ENCODE measurements around the gene RASA3. TPM values are rescaled to one million over a fixed set of nuclear protein-coding genes. Genes with fewer than 3 reads are reported as not detected.

RASA3 gene
- total RNA-seq, 4 donors from 2014 or later, result 28.1 to 73.4 (median 56.8) TPM

DNA sequence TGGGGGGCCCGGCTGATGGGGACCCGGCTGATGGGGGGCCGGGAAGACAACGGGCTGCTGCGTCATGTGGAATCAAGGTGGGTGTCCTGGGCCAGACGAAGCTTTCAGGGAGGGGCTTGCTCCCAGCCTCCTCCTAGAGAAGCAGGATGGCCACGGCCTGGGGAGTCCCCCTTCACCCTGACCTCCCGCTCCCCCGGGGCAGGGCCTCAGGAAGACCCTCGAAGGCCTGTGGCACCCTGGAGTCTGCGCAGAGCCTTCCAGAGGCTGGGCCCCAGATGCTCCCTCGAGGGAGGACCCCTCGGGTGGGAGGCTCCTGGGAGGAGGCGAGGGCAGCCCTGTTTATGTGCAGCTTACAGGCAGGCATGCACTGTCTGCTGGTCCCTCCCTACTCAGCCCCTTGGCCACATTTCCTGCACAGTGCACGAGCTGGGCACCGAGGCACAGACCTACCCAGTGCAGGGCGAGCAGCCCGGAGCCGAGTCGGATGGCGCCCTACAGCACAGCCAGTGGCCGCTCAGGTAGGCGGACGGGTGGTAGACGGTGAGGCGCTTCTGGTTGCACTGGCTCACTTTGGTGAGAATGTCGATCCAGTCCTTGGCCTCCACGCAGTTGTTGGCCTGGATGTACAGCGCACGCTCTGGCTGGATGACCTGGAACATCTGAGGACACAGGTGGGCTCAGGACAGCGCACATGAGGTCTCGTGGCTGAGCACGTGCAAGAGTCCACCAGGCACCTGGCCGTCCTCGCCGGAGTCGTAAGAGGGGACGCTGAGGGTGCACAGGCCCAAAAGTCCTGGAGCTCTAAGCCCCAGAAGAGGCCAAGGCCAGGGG, 136.1 kb downstream of the RASA3 start:
- ATAC-seq (ENCODE audit: low FRiP score), result no peak
- TF ChIP-seq, protein P1, sequence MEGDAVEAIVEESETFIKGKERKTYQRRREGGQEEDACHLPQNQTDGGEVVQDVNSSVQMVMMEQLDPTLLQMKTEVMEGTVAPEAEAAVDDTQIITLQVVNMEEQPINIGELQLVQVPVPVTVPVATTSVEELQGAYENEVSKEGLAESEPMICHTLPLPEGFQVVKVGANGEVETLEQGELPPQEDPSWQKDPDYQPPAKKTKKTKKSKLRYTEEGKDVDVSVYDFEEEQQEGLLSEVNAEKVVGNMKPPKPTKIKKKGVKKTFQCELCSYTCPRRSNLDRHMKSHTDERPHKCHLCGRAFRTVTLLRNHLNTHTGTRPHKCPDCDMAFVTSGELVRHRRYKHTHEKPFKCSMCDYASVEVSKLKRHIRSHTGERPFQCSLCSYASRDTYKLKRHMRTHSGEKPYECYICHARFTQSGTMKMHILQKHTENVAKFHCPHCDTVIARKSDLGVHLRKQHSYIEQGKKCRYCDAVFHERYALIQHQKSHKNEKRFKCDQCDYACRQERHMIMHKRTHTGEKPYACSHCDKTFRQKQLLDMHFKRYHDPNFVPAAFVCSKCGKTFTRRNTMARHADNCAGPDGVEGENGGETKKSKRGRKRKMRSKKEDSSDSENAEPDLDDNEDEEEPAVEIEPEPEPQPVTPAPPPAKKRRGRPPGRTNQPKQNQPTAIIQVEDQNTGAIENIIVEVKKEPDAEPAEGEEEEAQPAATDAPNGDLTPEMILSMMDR (IDR thresholded peaks at IDR 0.05), result no peak
- DNase-seq (ENCODE audit: low spot score), result no peak

DNA sequence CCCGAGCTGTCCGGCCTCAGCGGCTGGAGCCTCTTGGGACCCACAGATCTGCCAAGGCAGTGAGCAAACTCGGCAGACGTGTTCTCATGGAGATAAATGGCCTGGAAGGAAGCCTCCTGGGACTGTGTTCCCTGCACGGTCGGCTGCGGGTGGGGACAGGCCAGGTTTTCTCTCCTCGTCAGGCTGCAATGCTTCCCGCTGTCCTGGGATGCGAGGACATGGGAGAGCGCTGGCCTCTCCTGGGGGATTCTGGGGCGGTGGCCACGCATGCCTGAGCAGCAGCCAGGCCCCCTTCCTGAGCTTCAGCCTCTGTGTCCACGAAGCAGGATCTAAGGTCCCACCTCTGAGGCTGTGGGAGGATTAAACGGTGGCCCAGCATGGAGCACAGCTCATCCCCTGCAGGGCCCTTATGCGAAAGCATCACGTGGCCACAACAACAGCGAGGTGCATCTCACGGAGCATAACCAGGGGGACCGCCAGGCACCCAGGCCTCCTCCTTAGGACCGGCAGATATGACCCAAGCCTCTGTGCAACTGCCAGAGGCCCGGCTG, 137.3 kb downstream of the RASA3 start:
- ATAC-seq (ENCODE audit: low FRiP score), result no peak
- TF ChIP-seq, protein P1 (IDR thresholded peaks at IDR 0.05), result no peak

DNA sequence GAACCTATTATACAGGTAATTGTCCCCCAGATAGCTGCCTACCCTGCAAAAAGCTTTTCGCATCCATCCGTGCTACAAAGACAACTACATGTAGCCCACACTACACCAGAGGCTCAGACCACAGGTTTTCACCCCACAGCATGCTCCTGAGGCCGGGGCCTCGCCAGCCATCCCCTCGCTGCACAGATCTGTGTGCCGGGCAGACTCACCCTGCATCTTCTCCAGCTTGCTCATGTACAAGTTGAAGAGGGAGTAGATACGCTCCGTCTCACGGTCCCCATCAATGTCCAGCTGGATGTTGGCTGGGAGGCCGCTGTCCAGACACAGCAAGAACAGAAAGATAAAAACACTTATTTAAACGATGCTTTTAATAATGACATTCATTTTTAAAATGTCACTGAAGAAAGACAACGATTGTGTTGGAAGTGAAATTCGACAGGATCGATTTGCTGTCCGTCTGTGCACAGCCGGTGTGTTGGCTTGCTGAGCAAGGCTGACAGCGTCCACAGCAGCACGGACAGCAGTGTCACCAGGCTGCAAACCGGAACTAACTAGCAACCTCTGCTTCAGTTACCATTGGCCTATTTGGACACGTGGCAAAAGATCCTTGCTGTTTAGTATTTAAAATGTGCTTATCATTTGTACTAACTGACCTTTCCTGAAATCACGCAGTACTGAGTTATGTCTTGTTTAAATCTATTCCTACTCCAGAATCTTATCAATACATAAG, 140.0 kb downstream of the RASA3 start:
- TF ChIP-seq, protein P1 (IDR thresholded peaks at IDR 0.05), result no peak
- no peak for ATAC-seq (ENCODE audit: low FRiP score)
- DNase-seq (ENCODE audit: low spot score), result no peak

More for the DNA sequence above, 137.3 kb downstream of the RASA3 start:
- DNase-seq (ENCODE audit: low spot score), result no peak

DNA sequence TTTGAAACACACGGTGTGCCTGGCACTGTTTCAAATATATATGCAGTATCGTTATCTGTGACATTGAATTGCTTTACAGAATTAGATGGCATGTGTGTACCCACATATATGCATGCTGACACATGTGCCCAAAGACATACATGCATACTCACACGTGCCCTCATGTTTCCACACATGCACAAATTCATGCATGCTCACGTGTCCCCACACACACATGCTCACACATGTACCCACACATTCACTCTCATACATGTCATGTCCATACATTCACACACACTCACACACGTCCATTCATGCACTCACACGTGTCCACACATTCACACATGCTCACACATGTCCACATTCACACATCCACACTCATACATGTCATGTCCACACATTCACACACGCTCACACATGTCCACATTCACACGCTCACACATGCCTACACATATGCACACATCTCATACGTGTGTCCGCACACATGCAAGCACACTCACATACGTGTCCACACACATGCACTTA, 140.7 kb downstream of the RASA3 start:
- ATAC-seq (ENCODE audit: low FRiP score), result no peak
- TF ChIP-seq, protein P1 (IDR thresholded peaks at IDR 0.05), result no peak
- DNase-seq (ENCODE audit: low spot score), result no peak

DNA sequence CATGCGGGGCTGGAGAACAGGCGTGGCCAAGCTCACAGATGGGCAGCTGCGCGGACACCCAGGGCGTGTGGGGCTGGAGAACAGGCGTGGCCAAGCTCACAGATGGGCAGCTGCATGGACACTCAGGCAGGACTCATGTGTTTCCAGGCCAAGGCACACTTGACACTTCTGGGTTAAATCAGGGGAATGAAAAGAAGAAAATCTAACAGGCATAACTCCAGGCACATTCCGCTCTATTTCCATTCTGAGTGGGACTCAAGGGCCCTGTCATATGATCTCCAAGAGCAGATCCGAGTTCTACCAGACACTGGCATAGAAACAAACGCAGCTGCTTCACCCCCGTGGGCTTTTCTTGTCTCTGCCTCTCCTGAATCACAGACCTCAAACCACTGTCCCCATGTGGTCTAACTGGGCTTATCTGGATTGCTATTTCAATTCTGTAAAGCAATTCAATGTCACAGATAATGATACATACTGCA, 141.2 kb downstream of the RASA3 start:
- TF ChIP-seq, protein P1 (IDR thresholded peaks at IDR 0.05), result no peak
- DNase-seq (ENCODE audit: low spot score) (no peak), ATAC-seq (ENCODE audit: low FRiP score) (no peak)

DNA sequence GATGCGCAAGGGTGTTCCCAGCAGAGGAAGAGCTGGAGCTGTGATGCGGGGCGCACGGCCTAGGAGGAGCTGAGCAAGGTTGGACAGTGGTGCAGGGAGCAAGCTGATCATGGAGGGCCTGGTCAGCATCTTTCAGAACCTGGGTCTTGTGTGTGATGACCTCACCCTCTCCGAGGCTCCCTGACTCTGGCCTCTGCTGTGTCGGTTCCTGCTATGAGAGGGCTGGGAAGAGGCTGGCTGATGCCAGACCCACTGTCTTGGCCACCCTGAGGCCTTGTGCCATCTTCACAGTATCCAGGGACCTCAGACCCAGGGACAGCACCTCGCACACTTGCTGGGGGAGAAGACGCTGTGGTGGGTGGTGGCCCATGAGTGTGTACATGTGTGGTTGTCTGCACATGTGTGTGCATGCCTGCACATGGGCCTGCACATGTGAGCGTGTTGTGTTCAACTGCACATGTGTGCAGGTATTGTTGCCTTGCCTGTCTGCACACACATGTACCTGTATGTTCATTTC, 142.0 kb downstream of the RASA3 start:
- no peak for ATAC-seq (ENCODE audit: low FRiP score)
- TF ChIP-seq, protein P1 (IDR thresholded peaks at IDR 0.05), result no peak
- no peak for DNase-seq (ENCODE audit: low spot score)
